Measurements from ENCODE around the gene GNB1. TPM values are rescaled to one million over a fixed set of nuclear protein-coding genes. Genes with fewer than 3 reads are reported as not detected.

The GNB1 gene
- total and polyA plus RNA-seq, 10 of the 15 experiments (the other 5 are each of a cell fraction or from before 2014, with no cell fraction given): 23.0 to 392 (median 93.9) TPM

GRCh38 chr1:1757422-1758058, 133.3 kb downstream of the GNB1 start:
- TF ChIP-seq POLR2AphosphoS5 (IDR thresholded peaks at IDR 0.05; ENCODE audit: low read length) (no peak), NFYB (IDR thresholded peaks at IDR 0.05; ENCODE audit: insufficient read depth, low read depth, low read length) (no peak), SMARCA5 (IDR thresholded peaks at IDR 0.05) (no peak), YBX1 (IDR thresholded peaks at IDR 0.05) (no peak), FOXM1 (IDR thresholded peaks at IDR 0.05; ENCODE audit: low read depth, low read length) (no peak), MTA2 (IDR thresholded peaks at IDR 0.05; ENCODE audit: low read depth) (no peak), SUZ12 (IDR thresholded peaks at IDR 0.05; ENCODE audit: unreplicated experiment) (no peak), FOS (IDR thresholded peaks at IDR 0.05; ENCODE audit: borderline replicate concordance, extremely low read depth, insufficient read length) (no peak), SPI1 (IDR thresholded peaks at IDR 0.05; ENCODE audit: borderline replicate concordance, insufficient read depth, low read depth, low read length) (no peak), USF1 (IDR thresholded peaks at IDR 0.05; ENCODE audit: borderline replicate concordance, extremely low read length, insufficient read depth, low read depth, low read length) (no peak)
- TF ChIP-seq, protein P1, sequence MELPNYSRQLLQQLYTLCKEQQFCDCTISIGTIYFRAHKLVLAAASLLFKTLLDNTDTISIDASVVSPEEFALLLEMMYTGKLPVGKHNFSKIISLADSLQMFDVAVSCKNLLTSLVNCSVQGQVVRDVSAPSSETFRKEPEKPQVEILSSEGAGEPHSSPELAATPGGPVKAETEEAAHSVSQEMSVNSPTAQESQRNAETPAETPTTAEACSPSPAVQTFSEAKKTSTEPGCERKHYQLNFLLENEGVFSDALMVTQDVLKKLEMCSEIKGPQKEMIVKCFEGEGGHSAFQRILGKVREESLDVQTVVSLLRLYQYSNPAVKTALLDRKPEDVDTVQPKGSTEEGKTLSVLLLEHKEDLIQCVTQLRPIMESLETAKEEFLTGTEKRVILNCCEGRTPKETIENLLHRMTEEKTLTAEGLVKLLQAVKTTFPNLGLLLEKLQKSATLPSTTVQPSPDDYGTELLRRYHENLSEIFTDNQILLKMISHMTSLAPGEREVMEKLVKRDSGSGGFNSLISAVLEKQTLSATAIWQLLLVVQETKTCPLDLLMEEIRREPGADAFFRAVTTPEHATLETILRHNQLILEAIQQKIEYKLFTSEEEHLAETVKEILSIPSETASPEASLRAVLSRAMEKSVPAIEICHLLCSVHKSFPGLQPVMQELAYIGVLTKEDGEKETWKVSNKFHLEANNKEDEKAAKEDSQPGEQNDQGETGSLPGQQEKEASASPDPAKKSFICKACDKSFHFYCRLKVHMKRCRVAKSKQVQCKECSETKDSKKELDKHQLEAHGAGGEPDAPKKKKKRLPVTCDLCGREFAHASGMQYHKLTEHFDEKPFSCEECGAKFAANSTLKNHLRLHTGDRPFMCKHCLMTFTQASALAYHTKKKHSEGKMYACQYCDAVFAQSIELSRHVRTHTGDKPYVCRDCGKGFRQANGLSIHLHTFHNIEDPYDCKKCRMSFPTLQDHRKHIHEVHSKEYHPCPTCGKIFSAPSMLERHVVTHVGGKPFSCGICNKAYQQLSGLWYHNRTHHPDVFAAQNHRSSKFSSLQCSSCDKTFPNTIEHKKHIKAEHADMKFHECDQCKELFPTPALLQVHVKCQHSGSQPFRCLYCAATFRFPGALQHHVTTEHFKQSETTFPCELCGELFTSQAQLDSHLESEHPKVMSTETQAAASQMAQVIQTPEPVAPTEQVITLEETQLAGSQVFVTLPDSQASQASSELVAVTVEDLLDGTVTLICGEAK (IDR thresholded peaks at IDR 0.05; ENCODE audit: borderline replicate concordance): no peak
- TF ChIP-seq, protein P2, sequence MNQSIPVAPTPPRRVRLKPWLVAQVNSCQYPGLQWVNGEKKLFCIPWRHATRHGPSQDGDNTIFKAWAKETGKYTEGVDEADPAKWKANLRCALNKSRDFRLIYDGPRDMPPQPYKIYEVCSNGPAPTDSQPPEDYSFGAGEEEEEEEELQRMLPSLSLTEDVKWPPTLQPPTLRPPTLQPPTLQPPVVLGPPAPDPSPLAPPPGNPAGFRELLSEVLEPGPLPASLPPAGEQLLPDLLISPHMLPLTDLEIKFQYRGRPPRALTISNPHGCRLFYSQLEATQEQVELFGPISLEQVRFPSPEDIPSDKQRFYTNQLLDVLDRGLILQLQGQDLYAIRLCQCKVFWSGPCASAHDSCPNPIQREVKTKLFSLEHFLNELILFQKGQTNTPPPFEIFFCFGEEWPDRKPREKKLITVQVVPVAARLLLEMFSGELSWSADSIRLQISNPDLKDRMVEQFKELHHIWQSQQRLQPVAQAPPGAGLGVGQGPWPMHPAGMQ (IDR thresholded peaks at IDR 0.05; ENCODE audit: borderline replicate concordance): no peak
- Histone ChIP-seq H4K20me1 (ENCODE audit: control insufficient read depth, insufficient read depth) (no peaks in the 10 kb centered on the region), H3K79me2 (ENCODE audit: control insufficient read depth, insufficient read depth, low read length) (no peaks in the 10 kb centered on the region; the same call in 1 of the 2 replicates), H3K9me3 (replicated peaks; ENCODE audit: control insufficient read depth, insufficient read depth, low read length) (no peaks in the 10 kb centered on the region), H2AFZ (ENCODE audit: control insufficient read depth, low read depth, low read length) (no peak overlapping the region), H3K27ac (ENCODE audit: control insufficient read depth, insufficient read depth) (no peak overlapping the region), H3K4me3 (no peak overlapping the region), H3K4me2 (ENCODE audit: control insufficient read depth, insufficient read depth) (no peak overlapping the region), H3K27me3 (replicated peaks in 1 of 2; ENCODE audit: control insufficient read depth in 2 of 2, insufficient read depth in 2 of 2, low read length in 1 of 2) (no peaks in the 10 kb centered on the region), H3K36me3 (ENCODE audit: control insufficient read depth in 2 of 2, insufficient read depth in 2 of 2, low read length in 1 of 2) (peaks cover 16 to 60% of the 10 kb centered on the region in 2 experiments; a peak in 3 of 4 replicates), H3K4me1 (ENCODE audit: control insufficient read depth, insufficient read depth, low read length) (no peaks in the 10 kb centered on the region), H3K9ac (ENCODE audit: control insufficient read depth, insufficient read depth, low read length) (no peak overlapping the region)
- DNase-seq (ENCODE audit: low read depth, low spot score): no peak
- no peak for ATAC-seq
- RAD21 ChIA-PET (ENCODE audit: unreplicated experiment): interaction anchor here (1.5 kb wide), 1 partner anchor 20 kb away, joined by 4 read pairs; no protein-coding TSS in a partner anchor
- no TSS peak for BruUV-seq (replicated peaks)
- POLR2A ChIA-PET: no interaction called here
- 90% methylated on average over 25 of the region's 25 CpGs for WGBS (ENCODE audit: insufficient coverage, insufficient replicate concordance, low lambda C conversion rate, missing lambda C conversion rate)
- intact Hi-C loops (cut with micrococcal nuclease; ENCODE audit: unreplicated experiment): no loop called here
- CTCF ChIA-PET: no interaction called here
- SMC1A ChIA-PET (ENCODE audit: uncharacterized antibody, unreplicated experiment): no interaction called here
- FAIRE-seq: no peak
- in situ Hi-C loops (cut with MboI): no loop called here

All from GM12878 (cell line).